HCT116 (cell line): ENCODE results near the gene MRPL9. TPM values are rescaled to one million over a fixed set of nuclear protein-coding genes. Genes with fewer than 3 reads are reported as not detected.

ENCODE experiments used
- ATAC-seq: fragments of 200-7000 bp; cut with Tn5 transposase; 2 replicates; pipeline ENCODE4 v1.9.1; 2020; ENCODE audit warnings: mild to moderate bottlenecking, moderate library complexity
- BruUV-seq: library from RNA; stranded (reverse); fragments of 400-500 nt; replicated peaks from 2 replicates; lab custom pipeline; 2021; lab: Mats Ljungman, UMichigan
- CTCF ChIA-PET: fragments of 300-600 bp; sonication (Branson Sonifier 250); formaldehyde crosslinking; loops from one replicate; lab custom pipeline; 2021; ENCODE audit warnings: antibody characterized with exemption; lab: Charles Lee
- POLR2A ChIA-PET: fragments of 300-600, 350-600 bp; sonication (Branson Sonifier 250); formaldehyde crosslinking; loops from one replicate; lab custom pipeline; 2021; ENCODE audit warnings: antibody characterized with exemption; lab: Charles Lee
- RAD21 ChIA-PET, 2 experiments: fragments of 300-600 bp; sonication (Branson Sonifier 250); formaldehyde crosslinking; loops; one replicate each; lab custom pipeline; 2023; ENCODE audit warnings: low total read pairs in 2 of 2; ENCODE audit not compliant: uncharacterized antibody in 2 of 2, unreplicated experiment in 2 of 2, low non-redundant PET in 1 of 2; lab: Charles Lee
- DNase-seq: peaks from one replicate; pipeline ENCODE4 v3.0.0-alpha.2; 2010; ENCODE audit warnings: low read depth, low spot score
- H2AFZ ChIP-seq: fragments of 200-600 bp; shearing (Covaris generic), sonication (generic); 2 replicates; pipeline ENCODE4 v1.6.1; 2017; ENCODE audit warnings: low read depth, mixed run types, mixed read lengths, antibody characterized with exemption, low read length; ENCODE audit not compliant: poor library complexity, severe bottlenecking
- H3K27ac ChIP-seq: 2 replicates; pipeline ENCODE4 v1.5.1; 2012; ENCODE audit warnings: low read depth, low read length
- H3K27me3 ChIP-seq: fragments of 200-600 bp; sonication (generic); 2 replicates; pipeline ENCODE4 v1.6.1; 2016; ENCODE audit warnings: mixed run types, low read length, mixed read lengths; ENCODE audit not compliant: insufficient read depth
- H3K36me3 ChIP-seq, 2 experiments: fragments of 200-500 bp in 1 of 2; fragments of 200-600 bp in 1 of 2; sonication (Bioruptor generic) in 1 of 2; sonication (generic) in 1 of 2; 2 replicates each; pipeline versions ENCODE4 v1.5.1 to v1.6.1; 2014 to 2016; ENCODE audit warnings: low read length in 2 of 2, inconsistent platforms in 1 of 2, mixed read lengths in 1 of 2, mixed run types in 1 of 2; ENCODE audit not compliant: insufficient read depth in 2 of 2, control insufficient read depth in 1 of 2
- H3K4me1 ChIP-seq, 2 experiments: fragments of 200-600 bp in 1 of 2; sonication (generic) in 1 of 2; 2 replicates each; pipeline versions ENCODE4 v1.5.1 to v1.6.1; 2012 to 2017; ENCODE audit warnings: low read length in 2 of 2, inconsistent platforms in 1 of 2, mild to moderate bottlenecking in 1 of 2, mixed read lengths in 1 of 2, mixed run types in 1 of 2, moderate library complexity in 1 of 2; ENCODE audit not compliant: insufficient read depth in 2 of 2, control insufficient read depth in 1 of 2
- H3K4me2 ChIP-seq: fragments of 200-600 bp; sonication (generic); 2 replicates; pipeline ENCODE4 v1.6.1; 2017; ENCODE audit warnings: mixed run types, low read length, mixed read lengths
- H3K4me3 ChIP-seq, 2 experiments: fragments of 200-600 bp in 1 of 2; sonication (generic) in 1 of 2; replicated peaks in 1 of 2; 2 replicates each; pipeline ENCODE4 v1.5.1; 2011 to 2016; ENCODE audit warnings: low read length in 2 of 2, control low read depth in 1 of 2, low read depth in 1 of 2, mild to moderate bottlenecking in 1 of 2, mixed read lengths in 1 of 2, mixed run types in 1 of 2
- H3K79me2 ChIP-seq: fragments of 200-600 bp; sonication (generic); 2 replicates; pipeline ENCODE4 v1.6.1; 2017; ENCODE audit warnings: mild to moderate bottlenecking, mixed run types, low read length, moderate library complexity, mixed read lengths; ENCODE audit not compliant: insufficient read depth
- H3K9ac ChIP-seq: fragments of 200-600 bp; sonication (generic); 2 replicates; pipeline ENCODE4 v1.6.1; 2016; ENCODE audit warnings: low read length, mixed read lengths
- H3K9me2 ChIP-seq: fragments of 200-600 bp; sonication (generic), shearing (Covaris generic); 2 replicates; pipeline ENCODE4 v1.6.1; 2017; ENCODE audit warnings: mixed run types, mild to moderate bottlenecking, moderate library complexity; ENCODE audit not compliant: insufficient read depth
- H3K9me3 ChIP-seq, 2 experiments: fragments of 200-500 bp in 1 of 2; fragments of 200-600 bp in 1 of 2; sonication (Bioruptor generic) in 1 of 2; sonication (generic) in 1 of 2; 2 replicates each; pipeline ENCODE4 v1.6.1; 2014 to 2017; ENCODE audit warnings: low read length in 2 of 2, mixed read lengths in 2 of 2, inconsistent platforms in 1 of 2, low read depth in 1 of 2, mild to moderate bottlenecking in 1 of 2, mixed run types in 1 of 2, moderate library complexity in 1 of 2; ENCODE audit not compliant: control insufficient read depth in 1 of 2, insufficient read depth in 1 of 2
- H4K20me1 ChIP-seq: fragments of 200-600 bp; sonication (generic), shearing (Covaris generic); 2 replicates; pipeline ENCODE4 v1.6.1; 2017; ENCODE audit warnings: mixed run types, mild to moderate bottlenecking, moderate library complexity; ENCODE audit not compliant: insufficient read depth
- CEBPB ChIP-seq: IDR thresholded peaks from 2 replicates; pipeline ENCODE4 v1.6.1; 2012; ENCODE audit warnings: low read depth
- CTCF ChIP-seq, 3 experiments: fragments of 200-600 bp in 1 of 3; sonication (generic) in 1 of 3; IDR thresholded peaks in 2 of 3; conservative IDR thresholded peaks in 1 of 3; 2 replicates each; pipeline ENCODE4 v1.5.1; 2012 to 2017; ENCODE audit warnings: low read depth in 2 of 3, low read length in 2 of 3, antibody characterized with exemption in 1 of 3, borderline replicate concordance in 1 of 3, control low read depth in 1 of 3, mild to moderate bottlenecking in 1 of 3, mixed read lengths in 1 of 3, mixed run types in 1 of 3, moderate library complexity in 1 of 3; ENCODE audit not compliant: insufficient read depth in 1 of 3
- EZH2 ChIP-seq: fragments of 200-600 bp; sonication (generic); IDR thresholded peaks from 2 replicates; pipeline ENCODE4 v1.6.1; 2017; ENCODE audit warnings: antibody characterized with exemption, mixed run types
- MAX ChIP-seq: IDR thresholded peaks from 2 replicates; pipeline ENCODE4 v1.6.1; 2012
- POLR2A ChIP-seq: IDR thresholded peaks from 2 replicates; pipeline ENCODE4 v1.7.0; 2011; ENCODE audit warnings: borderline replicate concordance; ENCODE audit not compliant: insufficient read depth, insufficient read length; ENCODE audit errors: extremely low read depth
- RAD21 ChIP-seq: IDR thresholded peaks from 2 replicates; pipeline ENCODE4 v1.6.1; 2012; ENCODE audit warnings: low read depth, mild to moderate bottlenecking
- ZBTB33 ChIP-seq: IDR thresholded peaks from 2 replicates; pipeline ENCODE4 v1.6.1; 2011; ENCODE audit warnings: mild to moderate bottlenecking, low read length, moderate library complexity; ENCODE audit not compliant: insufficient replicate concordance; ENCODE audit errors: extremely low read depth
- ZNF274 ChIP-seq: fragments of 200-500 bp; sonication (Bioruptor generic); IDR thresholded peaks from 2 replicates; pipeline ENCODE4 v1.6.1; 2014; ENCODE audit warnings: mild to moderate bottlenecking, low read depth, low read length, inconsistent platforms
- intact Hi-C: fragments of 100-400 bp; cut with micrococcal nuclease; formaldehyde crosslinking; loops from 2 replicates; pipeline ENCODE4 v1.10.0; 2022
- total RNA-seq: library from RNA; stranded (reverse); gene quantifications from one replicate; pipeline ENCODE4 v1.2.1, GENCODE V29; 2021; ENCODE audit not compliant: unreplicated experiment
- TF ChIP-seq, protein P1 (sequence below): IDR thresholded peaks from 2 replicates; pipeline ENCODE4 v1.6.1; 2012

Gene MRPL9
- total RNA-seq, 1 experiment from 2014 or later = 94.5 TPM

- Histone ChIP-seq H3K36me3 (no peaks in the 10 kb centered on the region), H3K9ac (no peak within 1 kb of the TSS), H4K20me1 (no peaks in the 10 kb centered on the region), H2AFZ (no peak within 1 kb of the TSS), H3K9me2 (no peaks in the 10 kb centered on the region), H3K79me2 (no peaks in the 10 kb centered on the region), H3K4me3 (no peak within 1 kb of the TSS), H3K4me1 (no peaks in the 10 kb centered on the region), H3K27me3 (peaks cover 30% of the 10 kb centered on the region; the same call in 1 of the 2 replicates), H3K4me2 (no peak within 1 kb of the TSS), H3K27ac (no peak within 1 kb of the TSS), H3K9me3 (no peaks in the 10 kb centered on the region)
- no peak for TF ChIP-seq POLR2A
- ChIA-PET RAD21 (no interaction called here), POLR2A (no interaction called here), CTCF (no interaction called here)
- DNase-seq (no peak), ATAC-seq (no peak)
- no TSS peak for BruUV-seq
- intact Hi-C loops = no loop called here
Observed at GRCh38 chr1:151805066-151805820, 41.9 kb upstream of the MRPL9 start, which contains the start of gene LINGO4. LINGO4 (minus strand) TSS chr1:151805419; CDS start chr1:151802704, 2,715 bp downstream.

DNA sequence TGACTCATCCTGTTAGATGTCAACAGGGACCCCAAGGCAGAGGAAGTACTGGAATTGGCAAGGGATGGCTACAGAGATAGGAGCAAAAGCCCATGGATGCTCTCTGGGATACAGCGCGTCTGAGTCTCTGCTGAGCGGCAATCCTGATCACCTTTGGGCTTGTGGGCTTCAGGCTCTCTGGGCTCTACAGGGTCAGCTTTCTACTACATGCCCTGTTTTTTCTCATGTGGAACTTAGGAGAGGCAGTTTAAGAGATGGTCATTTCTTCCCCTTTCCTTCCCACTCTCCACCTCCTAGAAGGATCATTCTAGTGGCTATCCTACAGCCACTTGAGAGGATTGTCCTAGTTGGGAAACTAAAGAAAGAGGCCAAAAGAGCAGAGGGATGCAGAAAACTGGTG is 40.6 kb upstream of the MRPL9 start:
- BruUV-seq = no TSS peak
- TF ChIP-seq, protein P1, sequence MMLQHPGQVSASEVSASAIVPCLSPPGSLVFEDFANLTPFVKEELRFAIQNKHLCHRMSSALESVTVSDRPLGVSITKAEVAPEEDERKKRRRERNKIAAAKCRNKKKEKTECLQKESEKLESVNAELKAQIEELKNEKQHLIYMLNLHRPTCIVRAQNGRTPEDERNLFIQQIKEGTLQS = no peak
- TF ChIP-seq CTCF (IDR thresholded peaks at IDR 0.05 in 2 of 3, conservative IDR thresholded peaks at IDR 0.05 in 1 of 3; ENCODE audit: borderline replicate concordance in 1 of 3, insufficient read depth in 1 of 3, low read depth in 2 of 3, low read length in 2 of 3) (no peak), POLR2A (no peak), RAD21 (no peak), EZH2 (no peak), MAX (no peak), CEBPB (no peak), ZNF274 (no peak), ZBTB33 (no peak)

More for the DNA sequence above, 40.6 kb upstream of the MRPL9 start:
- H3K9me3 ChIP-seq = no peaks in the 10 kb centered on the region
- no peak for ATAC-seq
- no peaks in the 10 kb centered on the region for H3K79me2 ChIP-seq
- intact Hi-C loops = no loop called here
- H3K9ac ChIP-seq = no peak overlapping the region
- H3K4me3 ChIP-seq = no peak overlapping the region
- POLR2A ChIA-PET = no interaction called here
- no peak overlapping the region for H3K27ac ChIP-seq
- RAD21 ChIA-PET = no interaction called here
- no peak for DNase-seq
- no peak overlapping the region for H3K4me2 ChIP-seq
- CTCF ChIA-PET = no interaction called here
- no peaks in the 10 kb centered on the region for H3K36me3 ChIP-seq
- no peaks in the 10 kb centered on the region for H4K20me1 ChIP-seq
- H3K4me1 ChIP-seq = no peaks in the 10 kb centered on the region
- H3K27me3 ChIP-seq = peaks cover 43% of the 10 kb centered on the region
- H2AFZ ChIP-seq = no peak overlapping the region
- H3K9me2 ChIP-seq = no peaks in the 10 kb centered on the region
